ENCODE measurements around the gene KRT74.

DNA sequence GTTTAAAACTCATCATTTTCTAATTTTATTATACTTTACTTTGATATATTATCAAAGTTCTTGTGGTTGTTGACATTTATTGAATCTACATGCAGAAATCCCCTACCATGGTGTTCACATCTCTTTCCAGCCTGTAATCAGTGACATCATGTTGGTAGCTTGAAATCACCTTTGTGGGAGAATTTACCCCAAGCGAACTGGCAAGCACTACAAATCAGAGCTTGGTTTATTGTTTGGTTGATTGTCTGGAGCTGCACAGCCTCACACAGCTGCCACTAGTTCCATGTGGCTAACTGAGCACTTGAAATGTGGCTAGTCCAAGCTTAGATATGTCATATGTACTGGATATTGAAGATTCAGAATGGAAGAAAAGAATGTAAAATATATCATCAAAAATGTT is 38.1 kb downstream of the KRT74 start:
- TF ChIP-seq CTCF (IDR thresholded peaks at IDR 0.05) (no peak), POLR2A (IDR thresholded peaks at IDR 0.05) (no peak)
